Stimulated activated CD4-positive, alpha-beta T cell treated with anti-CD3 and anti-CD28 coated beads, Interleukin-4, amount 100 ng/mL, for 4 hours (primary cell): ENCODE results near the gene CD247.

Experiments
- DNase-seq, 2 experiments: peaks; one replicate each; pipeline ENCODE4 v3.0.0-alpha.2; 2020

CD247 gene

DNA sequence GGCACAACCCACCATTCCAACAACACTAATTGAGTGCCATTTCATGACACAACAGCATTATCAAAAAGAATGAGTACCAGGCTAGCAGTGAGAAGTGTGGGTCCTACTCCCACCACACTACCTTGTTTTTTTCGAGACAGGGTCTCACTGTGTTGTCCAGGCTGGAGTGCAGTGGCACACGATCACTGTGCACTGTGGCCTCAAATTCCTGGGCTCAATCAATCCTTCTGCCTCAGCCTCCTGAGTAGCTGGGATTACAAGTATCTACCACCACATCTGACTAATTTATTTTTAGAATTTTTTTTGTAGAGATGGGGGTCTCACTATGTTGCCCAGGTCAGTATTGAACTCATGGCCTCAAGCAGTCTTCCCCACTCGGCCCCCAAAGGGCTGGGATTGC, 30.7 kb downstream of the CD247 start:
- DNase-seq: no peak

DNA sequence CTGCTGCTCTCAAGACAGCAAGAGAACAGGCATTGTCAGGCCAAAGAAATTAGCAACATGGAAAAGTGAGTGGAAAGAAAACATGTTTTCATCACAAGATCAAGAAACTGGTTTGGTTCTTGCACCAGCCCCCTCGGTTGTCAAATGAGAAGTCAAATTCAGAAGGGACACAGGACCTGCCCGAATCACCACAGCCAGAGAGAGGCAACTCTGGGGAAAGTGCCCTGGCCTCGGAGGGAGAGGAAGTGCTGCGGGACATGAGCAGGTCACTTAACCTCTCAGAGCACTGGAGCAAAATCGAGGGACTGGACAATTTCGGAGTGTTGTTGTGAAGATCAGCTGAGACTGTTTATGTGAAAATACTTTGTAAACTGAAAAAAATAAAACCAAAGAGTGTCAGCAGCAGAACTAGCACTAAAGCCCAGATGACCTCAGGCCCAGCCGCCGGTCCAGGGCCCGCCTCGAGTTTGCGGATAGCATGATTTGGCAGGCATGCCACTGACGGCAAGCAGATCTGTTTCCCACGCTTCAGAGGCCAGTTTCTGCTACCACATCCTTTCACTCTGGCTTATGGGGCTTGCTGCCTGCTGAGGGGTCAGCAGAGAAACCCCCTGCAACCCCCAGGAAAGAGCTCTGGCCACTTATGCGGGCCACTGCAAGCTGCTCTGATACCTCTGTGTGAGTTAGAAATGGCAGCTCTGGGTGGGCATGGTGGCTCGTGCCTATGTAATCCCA, 32.1 kb downstream of the CD247 start:
- no peak for DNase-seq

DNA sequence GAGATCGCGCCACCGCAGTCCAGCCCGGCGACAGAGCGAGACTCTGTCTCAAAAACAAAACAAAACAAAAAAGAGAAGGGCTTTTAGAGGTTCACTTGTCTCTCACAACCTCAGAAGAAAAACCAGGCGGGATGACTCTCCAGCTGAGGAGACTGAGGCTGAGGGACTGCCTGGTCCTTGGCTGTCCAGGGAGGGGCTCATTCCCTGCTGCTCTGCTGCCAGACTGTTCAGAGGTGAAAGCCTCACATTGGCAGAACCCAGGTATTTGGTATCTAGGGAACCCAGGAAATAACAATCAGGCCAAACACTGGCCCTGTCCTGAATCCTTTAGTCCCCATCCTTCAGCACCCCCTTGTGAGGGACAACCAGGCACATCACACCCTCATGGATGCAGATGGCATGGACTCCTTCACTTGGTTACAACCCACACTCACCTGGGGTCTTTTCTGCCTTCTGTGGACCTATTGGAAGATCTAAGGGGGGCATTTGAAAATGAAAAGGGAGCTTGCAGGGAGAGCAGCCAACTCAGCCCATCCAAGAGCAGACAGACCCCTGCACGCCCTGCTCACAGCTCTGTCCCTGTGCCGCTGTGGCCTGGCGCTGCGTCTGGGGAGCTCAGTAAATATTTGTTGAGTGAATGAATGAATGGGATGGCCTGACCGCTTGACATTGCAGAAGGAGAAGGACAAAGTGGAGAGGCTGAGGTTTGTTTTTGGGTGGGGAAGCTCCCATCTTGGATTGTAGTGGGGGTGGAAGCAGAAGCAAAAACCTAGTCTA, 33.4 kb downstream of the CD247 start:
- DNase-seq: no peak

DNA sequence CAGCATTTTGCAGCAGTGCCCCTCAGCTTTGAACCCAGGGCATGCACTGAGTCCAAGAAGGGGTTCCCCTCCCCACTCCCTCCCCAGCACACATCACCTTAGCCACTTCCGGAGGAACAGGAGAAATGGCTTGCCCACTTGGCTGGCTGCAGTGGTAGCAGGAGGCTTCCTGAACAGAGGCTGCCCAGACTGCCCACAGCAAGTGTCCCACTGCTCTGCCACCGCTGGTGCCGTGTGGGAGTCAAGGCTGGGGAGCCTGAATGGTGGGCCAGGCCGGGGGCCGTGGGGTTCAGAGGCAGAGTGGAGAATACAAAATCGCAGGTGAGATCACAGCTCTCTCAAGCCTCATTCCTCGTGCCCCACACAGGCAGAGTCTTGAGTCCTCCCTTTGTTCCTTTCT, 34.5 kb downstream of the CD247 start:
- DNase-seq: no peak

DNA sequence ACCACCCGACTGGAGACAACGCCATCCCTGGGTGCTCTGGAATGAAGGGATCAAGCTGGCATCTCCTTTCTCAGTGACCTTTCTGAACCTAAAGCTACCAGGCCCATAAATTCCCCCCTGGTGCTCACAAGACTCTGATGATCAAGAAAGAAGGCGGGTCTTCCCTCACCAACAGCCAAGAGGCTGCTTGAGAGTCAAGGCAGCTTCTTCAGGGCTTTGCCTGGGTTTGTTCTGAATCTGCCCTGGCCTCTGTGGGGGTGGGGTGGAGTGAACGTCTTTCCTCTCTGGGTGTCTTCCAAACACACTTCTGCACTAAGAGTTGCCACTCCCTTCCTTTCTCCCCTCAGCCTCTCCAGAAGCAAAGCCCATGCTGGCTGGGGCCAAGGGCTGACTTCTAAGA, 36.1 kb downstream of the CD247 start:
- DNase-seq: peak; percentile 34 to 52

DNA sequence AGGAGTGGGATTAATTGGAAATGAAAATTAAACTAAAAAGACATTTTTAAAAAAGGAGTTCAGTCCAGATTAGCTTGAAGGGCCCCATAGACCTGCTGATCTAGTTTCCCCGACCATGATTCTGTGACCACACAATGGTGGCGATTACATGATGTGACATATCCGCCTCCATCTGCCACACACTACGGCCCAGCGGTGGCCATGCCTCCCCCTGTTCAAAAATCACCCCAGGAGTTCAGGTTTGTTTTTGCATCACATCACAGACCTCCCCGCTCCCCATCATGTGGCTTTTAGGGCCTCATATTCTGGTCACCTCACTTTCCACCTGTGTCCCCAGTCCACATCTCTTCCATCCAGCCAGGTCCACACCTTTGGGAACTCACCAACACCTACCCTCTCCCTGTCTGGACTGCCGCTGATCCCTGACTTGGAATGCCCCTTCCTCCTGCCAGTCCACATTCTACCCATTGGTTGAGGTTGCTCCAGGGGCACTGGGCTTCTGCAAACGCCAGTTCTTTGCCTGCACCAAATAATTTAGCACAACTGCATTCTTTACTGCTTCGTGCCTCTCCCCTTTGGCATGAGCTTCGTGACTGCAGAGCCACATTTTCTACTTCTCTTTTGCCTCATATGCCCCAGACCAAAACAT, 38.9 kb downstream of the CD247 start:
- DNase-seq: no peak

DNA sequence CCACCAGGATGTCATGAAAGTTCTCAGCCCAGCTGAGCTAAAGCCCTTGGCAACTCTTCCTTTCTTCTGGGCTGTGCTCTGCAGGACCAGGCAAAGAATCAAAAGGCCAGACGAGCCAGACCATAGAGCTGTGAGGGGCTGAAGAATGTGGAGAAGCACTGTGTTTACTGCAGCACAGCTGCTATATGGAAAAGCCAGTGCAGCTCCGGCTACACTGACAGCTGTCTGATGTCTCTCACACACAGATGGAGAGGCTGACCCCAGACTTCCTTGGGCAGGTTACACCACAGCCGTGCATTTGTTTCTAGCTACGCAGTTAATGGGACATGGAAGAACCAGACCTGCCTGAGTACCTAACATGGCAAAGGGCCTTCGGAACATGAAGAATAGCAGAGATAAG, 40.3 kb downstream of the CD247 start:
- no peak for DNase-seq

DNA sequence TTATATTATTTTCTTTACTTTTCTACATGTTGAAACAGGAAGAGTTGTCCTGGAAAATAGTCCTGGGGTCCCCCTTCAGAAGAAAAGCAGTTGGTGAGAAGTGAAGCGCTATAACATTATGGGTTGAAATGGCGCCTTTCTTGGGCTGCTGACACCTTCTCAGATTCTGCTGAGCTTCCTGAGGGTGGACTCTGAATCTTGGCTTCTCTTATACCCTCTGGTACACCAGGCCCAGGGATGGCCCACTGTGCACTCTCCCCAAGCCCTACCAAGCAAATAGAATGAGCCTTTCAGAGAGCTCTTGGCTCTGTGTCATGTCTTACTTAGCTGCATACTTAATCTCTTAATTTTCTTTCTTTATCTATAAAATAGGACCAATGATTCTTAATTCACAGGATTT, 42.3 kb downstream of the CD247 start:
- no peak for DNase-seq

DNA sequence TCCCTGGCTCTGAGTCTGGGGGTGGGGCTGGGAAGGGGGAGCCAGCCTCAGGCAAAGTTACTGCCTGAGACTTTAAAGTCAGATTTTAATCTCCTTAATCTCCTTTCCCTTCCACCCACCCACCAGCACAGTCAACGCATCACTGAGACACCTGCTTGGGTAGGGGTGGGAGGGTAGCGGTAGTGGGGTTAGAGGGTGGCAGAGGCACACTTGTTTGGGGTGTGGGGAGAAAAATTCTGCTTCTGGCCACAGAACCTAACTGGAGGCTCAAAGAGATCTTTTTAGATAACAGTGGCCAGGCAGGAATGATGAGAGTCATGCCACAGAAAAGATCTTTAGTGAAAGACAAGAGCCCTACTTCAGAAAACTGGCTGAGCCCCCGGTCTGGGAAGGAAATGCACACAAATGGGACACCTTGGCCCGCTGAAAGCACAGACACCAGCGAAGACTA, 44.1 kb downstream of the CD247 start:
- peak; percentile 42 to 77 for DNase-seq

DNA sequence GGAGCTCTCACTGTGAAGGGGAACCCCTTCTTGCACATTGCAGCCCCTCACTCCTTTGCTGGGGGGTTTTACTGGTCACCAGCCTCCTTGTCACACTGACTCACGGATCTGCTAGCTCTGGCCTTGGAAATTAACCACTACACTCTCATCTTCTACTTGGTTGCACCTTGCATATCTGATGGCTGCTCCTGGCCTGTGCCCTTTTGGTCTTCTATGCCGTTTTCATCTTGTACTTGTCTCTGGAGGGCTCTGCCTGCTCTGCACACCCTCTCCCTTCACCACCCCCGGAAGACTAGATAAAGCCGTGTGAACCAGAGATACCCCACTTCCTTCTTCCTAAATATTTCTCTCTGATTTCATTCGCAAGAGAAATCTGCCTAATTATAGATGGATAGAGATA, 44.6 kb downstream of the CD247 start:
- no peak for DNase-seq

DNA sequence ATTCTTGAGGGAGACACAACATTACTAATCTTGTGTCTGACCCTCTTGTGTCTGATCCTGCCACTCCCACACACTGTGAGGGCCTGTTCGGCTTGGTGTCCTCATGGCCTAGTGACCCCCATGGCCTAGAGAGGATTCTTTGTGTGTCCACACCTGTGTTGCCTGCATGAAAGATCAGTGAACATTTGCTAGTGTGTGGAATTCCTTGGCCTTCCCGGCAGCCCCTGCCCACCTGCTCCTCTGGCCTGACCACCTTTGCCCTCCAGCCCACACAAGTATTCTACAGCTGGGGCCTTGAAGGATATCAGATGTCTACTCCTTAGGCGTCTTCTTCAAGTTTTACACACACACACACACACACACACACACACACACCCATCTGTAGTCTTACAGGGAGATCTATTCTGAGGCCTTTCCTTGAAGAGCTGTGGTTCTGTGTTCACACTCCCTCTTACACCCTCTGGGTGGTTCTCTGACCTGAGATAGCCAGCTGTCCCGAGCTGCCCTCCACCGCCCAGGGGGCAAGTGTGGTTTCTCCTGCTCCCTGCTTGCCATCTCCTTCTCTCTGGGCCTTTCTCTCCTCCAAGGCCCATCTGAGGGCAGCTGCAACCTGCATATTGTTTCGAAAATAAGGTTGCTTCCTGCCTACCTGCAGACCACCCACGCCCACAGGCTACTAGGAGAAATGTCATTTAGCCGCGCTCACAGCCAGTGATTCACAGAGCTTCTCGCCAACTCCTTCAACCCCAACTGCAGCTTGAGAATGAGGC, 45.4 kb downstream of the CD247 start:
- DNase-seq: peak; percentile 42 to 73

DNA sequence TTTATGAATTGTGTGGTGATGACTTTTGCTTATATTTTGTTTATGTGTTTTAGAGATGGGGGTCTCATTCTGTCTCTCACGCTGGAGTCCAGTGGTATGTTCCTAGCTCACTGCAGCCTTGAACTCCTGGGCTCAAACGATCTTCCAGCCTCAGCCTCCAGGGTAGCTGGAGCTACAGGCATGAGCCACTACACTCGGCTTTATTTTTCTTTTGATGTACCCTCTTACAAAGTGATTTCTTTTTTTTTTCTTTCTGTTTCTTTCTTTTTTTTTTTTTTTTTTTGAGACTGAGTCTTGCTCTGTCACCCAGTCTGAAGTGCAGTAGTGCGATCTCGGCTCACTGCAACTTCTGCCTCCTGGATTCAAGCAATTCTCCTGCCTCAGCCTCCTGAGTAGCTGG, 46.8 kb downstream of the CD247 start:
- no peak for DNase-seq

DNA sequence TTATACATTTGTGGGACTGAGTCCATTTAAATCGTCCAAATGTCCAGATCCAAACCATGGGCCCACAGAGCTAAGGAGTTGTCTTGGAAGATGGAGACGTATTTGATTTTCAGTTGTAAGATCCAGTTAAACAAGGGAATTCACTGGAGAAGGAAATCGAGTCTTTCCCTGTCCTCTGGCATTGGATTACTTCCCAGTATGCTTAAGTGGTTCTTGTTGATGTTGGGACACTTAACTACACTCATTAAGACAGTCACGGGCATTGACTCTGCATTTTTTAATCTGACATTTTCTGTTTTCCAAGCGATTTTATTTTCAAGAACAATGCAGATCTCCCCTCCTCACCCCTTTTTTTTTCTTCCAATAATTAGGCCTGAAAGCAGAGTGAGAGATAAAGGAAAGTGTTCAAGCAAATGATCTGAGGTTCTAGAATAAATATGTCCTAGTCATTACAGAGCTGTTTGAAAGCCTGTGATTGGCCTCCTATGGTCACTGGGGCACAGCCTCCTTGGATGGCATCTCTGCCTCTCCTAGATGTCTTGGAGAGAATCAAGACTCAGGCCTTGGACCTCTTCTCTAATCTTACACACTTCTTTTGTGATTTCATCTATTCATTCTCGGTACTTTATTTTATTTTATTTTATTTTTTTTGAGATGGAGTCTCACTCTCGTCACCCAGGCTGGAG, 48.9 kb downstream of the CD247 start:
- DNase-seq: no peak

DNA sequence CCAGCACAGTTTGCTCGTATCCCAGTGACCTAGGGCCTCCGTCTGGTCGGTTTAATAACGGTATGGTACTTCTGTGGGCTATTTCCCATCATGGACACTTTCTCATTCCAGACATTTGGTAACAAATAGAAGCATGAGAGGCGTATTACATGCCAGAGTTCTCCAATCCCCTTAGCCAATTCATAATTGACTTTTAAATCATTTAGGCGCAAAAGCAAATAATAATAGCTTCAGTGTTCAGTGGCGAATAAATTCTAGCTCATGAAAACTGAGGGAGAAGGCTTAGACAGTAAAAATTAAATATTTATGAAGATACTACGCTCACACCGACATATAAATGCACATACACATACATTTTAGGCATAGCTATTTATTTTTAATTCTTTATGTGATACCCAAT, 50.6 kb downstream of the CD247 start:
- no peak for DNase-seq

DNA sequence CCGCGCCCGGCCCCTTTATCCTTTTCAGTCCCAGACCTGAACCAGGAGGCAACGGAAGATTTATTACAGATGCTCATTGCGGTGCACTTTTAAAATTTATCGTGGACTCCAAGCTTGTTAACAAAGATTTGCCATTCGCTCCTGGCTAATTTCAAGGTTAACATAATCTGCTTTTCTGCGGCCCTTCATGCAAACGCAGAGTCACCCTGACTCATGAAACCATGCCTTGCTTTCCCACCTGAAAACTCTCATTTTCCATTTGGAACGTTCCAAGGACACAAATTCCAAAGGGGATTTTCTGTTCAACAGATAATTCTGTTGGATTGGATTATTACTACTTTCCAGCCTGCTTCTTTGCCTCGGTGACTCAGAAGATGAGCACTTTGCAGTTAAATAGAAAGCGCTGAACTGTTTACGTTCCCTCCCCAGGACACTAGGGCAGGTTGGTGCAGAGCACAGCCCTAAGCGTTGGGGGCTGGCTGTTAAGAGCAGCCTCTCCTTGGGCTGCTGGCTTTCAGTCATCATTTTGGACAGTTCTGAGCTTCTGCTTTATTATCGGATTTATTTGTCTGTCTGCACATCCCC, 51.1 kb downstream of the CD247 start:
- no peak for DNase-seq

DNA sequence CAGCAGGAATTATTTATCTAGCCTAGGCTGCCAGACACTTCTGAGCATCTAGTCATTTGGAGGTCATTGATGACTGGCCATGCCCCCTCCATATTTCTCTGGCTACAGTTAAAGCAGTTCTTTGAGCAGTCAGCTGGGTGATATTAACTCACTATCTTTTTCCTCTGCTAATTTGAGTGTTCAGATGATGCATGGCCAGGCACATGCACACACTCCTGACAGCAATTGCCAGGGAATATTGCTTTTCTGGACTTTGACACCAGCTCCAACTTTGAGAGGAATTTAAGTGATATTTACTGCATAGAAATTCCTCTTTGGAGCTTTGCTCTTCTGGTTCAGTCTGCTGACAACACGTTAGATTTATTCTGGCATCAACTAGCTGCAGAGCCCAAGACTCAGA, 52.6 kb downstream of the CD247 start:
- no peak for DNase-seq

DNA sequence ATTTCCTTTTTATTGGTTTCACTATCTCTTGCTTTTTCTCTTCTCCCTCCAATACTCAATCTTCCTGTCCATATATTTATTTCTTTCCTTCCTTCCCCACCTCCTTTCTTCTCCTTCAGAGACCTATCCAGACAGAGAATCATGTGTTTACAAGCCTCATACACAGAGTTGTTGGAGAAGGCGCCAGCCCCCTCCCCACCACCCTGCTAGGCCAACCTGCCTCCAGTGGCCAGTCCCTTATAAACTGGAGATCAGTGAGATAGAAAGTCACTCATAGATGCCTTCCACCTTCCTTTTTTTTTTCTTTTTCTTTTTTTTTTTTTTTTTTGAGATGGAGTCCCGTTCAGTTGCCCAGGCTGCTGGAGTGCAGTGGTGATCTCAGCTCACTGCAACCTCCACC, 53.3 kb downstream of the CD247 start:
- DNase-seq: no peak

DNA sequence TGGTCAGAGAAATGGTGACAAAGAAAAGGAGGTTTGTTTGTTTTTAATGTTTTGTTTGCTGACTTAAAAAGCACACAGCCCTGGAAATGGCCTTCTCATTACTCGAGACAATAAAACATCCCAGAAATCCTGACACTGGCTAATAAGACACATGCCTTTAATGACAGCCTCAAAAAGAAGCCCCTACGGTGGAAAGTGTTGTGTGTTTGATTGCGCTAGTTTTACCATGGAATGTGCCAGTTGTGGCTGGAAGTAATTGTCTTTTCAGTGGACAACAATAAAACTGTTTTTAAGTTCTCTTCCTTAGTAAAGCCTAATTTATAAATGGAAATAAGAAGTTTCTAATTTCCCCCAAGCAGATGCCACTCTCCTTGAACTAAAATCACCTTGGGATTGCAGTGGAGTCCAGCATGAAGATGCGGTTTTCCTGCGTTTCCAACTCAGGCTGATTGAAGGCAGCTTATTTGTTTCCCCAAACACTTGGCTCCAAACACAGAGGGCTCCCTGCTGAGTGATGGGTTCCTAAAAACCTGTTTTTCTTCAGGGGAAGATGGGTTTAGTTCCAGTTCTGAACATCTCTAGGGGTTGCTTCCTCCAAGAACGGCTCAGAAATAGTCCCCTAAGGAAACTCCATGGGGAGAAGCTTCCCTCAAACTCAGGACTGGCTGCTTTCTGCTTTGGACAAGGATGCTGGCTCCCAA, 54.3 kb downstream of the CD247 start:
- no peak for DNase-seq

DNA sequence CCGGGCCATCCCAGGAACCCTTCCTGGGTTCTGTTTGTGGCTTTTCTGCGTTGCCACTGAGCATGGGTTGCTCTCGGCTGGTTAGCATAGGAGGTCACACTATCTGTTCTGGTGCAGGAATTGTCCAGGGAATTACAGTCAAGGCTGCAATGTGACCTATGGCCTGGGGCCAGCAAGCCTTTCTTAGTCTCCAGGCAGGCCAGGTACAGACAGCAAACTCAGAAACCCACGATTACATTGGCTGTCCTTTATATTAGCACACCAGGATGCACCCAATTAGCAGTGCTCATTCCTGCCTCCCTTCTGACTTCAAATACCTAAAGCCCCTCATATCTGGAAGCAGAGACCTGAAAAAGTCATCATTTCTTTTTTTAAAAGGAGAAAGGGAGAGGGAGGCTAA, 55.2 kb downstream of the CD247 start:
- no peak for DNase-seq

DNA sequence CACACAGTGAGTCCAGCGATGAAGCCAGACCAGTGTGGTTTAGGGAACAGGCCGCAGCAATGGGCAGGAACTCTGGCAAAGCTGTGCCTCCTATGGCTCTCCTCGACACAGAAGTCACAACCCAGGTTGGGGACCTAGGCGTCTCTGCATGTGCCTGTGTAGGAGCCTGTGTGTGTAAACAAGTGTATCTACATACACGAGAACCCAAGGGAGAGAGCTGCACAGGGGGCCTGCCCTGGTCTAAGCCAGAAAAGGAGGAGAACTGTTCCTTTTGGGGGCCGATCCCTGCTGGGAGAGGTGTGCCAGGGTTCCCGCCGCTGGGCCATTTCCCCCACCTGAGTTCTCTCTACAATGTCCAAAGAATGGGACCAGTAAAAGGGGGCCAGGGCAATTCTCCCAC, 56.0 kb downstream of the CD247 start:
- no peak for DNase-seq

DNA sequence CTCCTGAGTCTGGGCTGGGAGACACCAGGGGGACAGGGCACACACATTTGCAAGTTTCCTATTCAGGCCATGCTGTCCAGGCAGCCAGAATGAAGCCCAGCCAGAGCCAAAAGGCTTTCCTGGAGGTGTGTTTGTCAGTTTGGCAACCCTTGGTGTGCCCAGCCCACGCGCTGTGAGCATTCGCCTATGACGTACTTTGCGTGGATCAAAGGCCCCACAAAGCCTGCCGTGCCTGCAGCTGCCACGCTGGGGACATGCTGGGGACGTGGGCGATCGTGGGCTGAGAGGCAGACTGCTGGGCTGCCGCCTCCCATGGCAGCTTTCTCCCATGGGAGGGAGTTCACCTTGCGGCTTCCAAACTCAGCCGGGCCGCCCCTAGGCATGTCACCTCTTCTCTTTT, 57.5 kb downstream of the CD247 start:
- peak; percentile 58 to 89 for DNase-seq
